Activated CD4-positive, alpha-beta T cell treated with anti-CD3 and anti-CD28 coated beads, Interleukin-2, amount 10 ng/mL, durations not matched to agents 24 days and 14 days (primary cell): ENCODE measurements around the gene KITLG. TPM values are rescaled to one million over a fixed set of nuclear protein-coding genes. Genes with fewer than 3 reads are reported as not detected.
"Not testable (repeated sequence)": the region's sequence is repeated elsewhere in the genome, so short reads cannot be mapped to it uniquely, and the experiment has no call there.

Experiments used
- DNase-seq: peaks from one replicate; pipeline ENCODE4 v3.0.0; 2022
- H3K27ac Mint-ChIP-seq: one replicate; pipeline ENCODE4 v1.8.0; 2022; ENCODE audit warnings: mild to moderate bottlenecking, mixed read lengths
- H3K27me3 Mint-ChIP-seq: one replicate; pipeline ENCODE4 v1.8.0; 2022; ENCODE audit warnings: mixed read lengths
- H3K36me3 Mint-ChIP-seq: one replicate; pipeline ENCODE4 v1.8.0; 2022; ENCODE audit warnings: low read depth, mild to moderate bottlenecking, mixed read lengths
- H3K4me1 Mint-ChIP-seq: one replicate; pipeline ENCODE4 v1.8.0; 2021; ENCODE audit warnings: mixed read lengths
- H3K4me3 Mint-ChIP-seq: one replicate; pipeline ENCODE4 v1.8.0; 2022; ENCODE audit warnings: mild to moderate bottlenecking, moderate library complexity, mixed read lengths
- H3K9me3 Mint-ChIP-seq: one replicate; pipeline ENCODE4 v1.8.0; 2021; ENCODE audit warnings: mixed read lengths
- intact Hi-C: fragments of 100-400 bp; cut with micrococcal nuclease; formaldehyde crosslinking; loops from one replicate; pipeline ENCODE4 v1.15.1; 2023
- total RNA-seq: library from RNA; stranded (reverse); gene quantifications from 2 replicates; pipeline ENCODE4 v1.2.3, GENCODE V29; 2022

The KITLG gene
- total RNA-seq, 1 donor from 2014 or later = 0.30 TPM

GRCh38 chr12:88509347-88509746, 70.9 kb downstream of the KITLG start:
- H3K4me1 Mint-ChIP-seq = no peaks in the 10 kb centered on the region
- H3K27me3 Mint-ChIP-seq = no peaks in the 10 kb centered on the region
- intact Hi-C loops = no loop called here
- DNase-seq = no peak
- H3K27ac Mint-ChIP-seq = no peak overlapping the region
- no peaks in the 10 kb centered on the region for H3K9me3 Mint-ChIP-seq
- H3K36me3 Mint-ChIP-seq = no peaks in the 10 kb centered on the region
- no peak overlapping the region for H3K4me3 Mint-ChIP-seq

GRCh38 chr12:88507851-88508250, 72.4 kb downstream of the KITLG start:
- H3K36me3 Mint-ChIP-seq, H3K27me3 Mint-ChIP-seq, H3K4me3 Mint-ChIP-seq, H3K4me1 Mint-ChIP-seq, H3K27ac Mint-ChIP-seq, DNase-seq, intact Hi-C loops, H3K9me3 Mint-ChIP-seq: not testable (repeated sequence)

GRCh38 chr12:88507270-88507669, 73.0 kb downstream of the KITLG start:
- Mint-ChIP-seq H3K27me3 (no peaks in the 10 kb centered on the region), H3K36me3 (no peaks in the 10 kb centered on the region), H3K27ac (no peak overlapping the region), H3K4me1 (no peaks in the 10 kb centered on the region), H3K4me3 (no peak overlapping the region), H3K9me3 (no peaks in the 10 kb centered on the region)
- DNase-seq = no peak
- intact Hi-C loops = no loop called here

- H3K4me1 Mint-ChIP-seq = no peaks in the 10 kb centered on the region
- no peaks in the 10 kb centered on the region for H3K36me3 Mint-ChIP-seq
- intact Hi-C loops = no loop called here
- H3K27me3 Mint-ChIP-seq = no peaks in the 10 kb centered on the region
- DNase-seq = no peak
- no peaks in the 10 kb centered on the region for H3K9me3 Mint-ChIP-seq
- no peak overlapping the region for H3K27ac Mint-ChIP-seq
- H3K4me3 Mint-ChIP-seq = no peak overlapping the region
Measured at GRCh38 chr12:88505696-88506095, 74.6 kb downstream of the KITLG start.

GRCh38 chr12:88503281-88503703, 77.0 kb downstream of the KITLG start:
- H3K4me3 Mint-ChIP-seq = no peak overlapping the region
- intact Hi-C loops = no loop called here
- H3K36me3 Mint-ChIP-seq = no peaks in the 10 kb centered on the region
- H3K4me1 Mint-ChIP-seq = no peaks in the 10 kb centered on the region
- no peak overlapping the region for H3K27ac Mint-ChIP-seq
- H3K9me3 Mint-ChIP-seq = no peaks in the 10 kb centered on the region
- DNase-seq = no peak
- no peaks in the 10 kb centered on the region for H3K27me3 Mint-ChIP-seq

- Mint-ChIP-seq H3K27me3 (no peaks in the 10 kb centered on the region), H3K9me3 (no peaks in the 10 kb centered on the region), H3K4me1 (no peaks in the 10 kb centered on the region), H3K27ac (no peak overlapping the region), H3K4me3 (no peak overlapping the region), H3K36me3 (no peaks in the 10 kb centered on the region)
- intact Hi-C loops = no loop called here
- no peak for DNase-seq
Measured at GRCh38 chr12:88501972-88502938, 78.0 kb downstream of the KITLG start.

GRCh38 chr12:88496891-88497371, 83.3 kb downstream of the KITLG start:
- intact Hi-C loops = no loop called here
- no peak for DNase-seq
- Mint-ChIP-seq H3K27ac (no peak overlapping the region), H3K9me3 (no peaks in the 10 kb centered on the region), H3K4me3 (no peak overlapping the region), H3K27me3 (no peaks in the 10 kb centered on the region), H3K36me3 (no peaks in the 10 kb centered on the region), H3K4me1 (no peaks in the 10 kb centered on the region)

GRCh38 chr12:88496429-88496828, 83.8 kb downstream of the KITLG start:
- Mint-ChIP-seq H3K27me3 (no peaks in the 10 kb centered on the region), H3K9me3 (no peaks in the 10 kb centered on the region), H3K27ac (no peak overlapping the region), H3K36me3 (no peaks in the 10 kb centered on the region), H3K4me3 (no peak overlapping the region), H3K4me1 (no peaks in the 10 kb centered on the region)
- no peak for DNase-seq
- intact Hi-C loops = no loop called here

GRCh38 chr12:88495031-88495430, 85.2 kb downstream of the KITLG start:
- Mint-ChIP-seq H3K27ac (no peak overlapping the region), H3K4me3 (no peak overlapping the region), H3K27me3 (no peaks in the 10 kb centered on the region), H3K36me3 (no peaks in the 10 kb centered on the region), H3K9me3 (no peaks in the 10 kb centered on the region), H3K4me1 (no peaks in the 10 kb centered on the region)
- DNase-seq = no peak
- intact Hi-C loops = no loop called here

GRCh38 chr12:88494520-88494919, 85.8 kb downstream of the KITLG start:
- intact Hi-C loops = no loop called here
- Mint-ChIP-seq H3K4me3 (no peak overlapping the region), H3K27ac (no peak overlapping the region), H3K9me3 (no peaks in the 10 kb centered on the region), H3K36me3 (no peaks in the 10 kb centered on the region), H3K27me3 (no peaks in the 10 kb centered on the region), H3K4me1 (no peaks in the 10 kb centered on the region)
- no peak for DNase-seq

- Mint-ChIP-seq H3K4me3 (no peak overlapping the region), H3K36me3 (no peaks in the 10 kb centered on the region), H3K4me1 (no peaks in the 10 kb centered on the region), H3K27me3 (no peaks in the 10 kb centered on the region), H3K9me3 (no peaks in the 10 kb centered on the region), H3K27ac (no peak overlapping the region)
- DNase-seq = no peak
- intact Hi-C loops = no loop called here
Measured at GRCh38 chr12:88493636-88494035, 86.6 kb downstream of the KITLG start.

GRCh38 chr12:88490425-88490824, 89.8 kb downstream of the KITLG start:
- Mint-ChIP-seq H3K27ac (no peak overlapping the region), H3K9me3 (no peaks in the 10 kb centered on the region), H3K4me3 (no peak overlapping the region), H3K27me3 (no peaks in the 10 kb centered on the region), H3K36me3 (no peaks in the 10 kb centered on the region), H3K4me1 (no peaks in the 10 kb centered on the region)
- intact Hi-C loops = no loop called here
- no peak for DNase-seq

GRCh38 chr12:88472775-88473174, 107.5 kb downstream of the KITLG start:
- no peak for DNase-seq
- Mint-ChIP-seq H3K9me3 (peaks cover 10% of the 10 kb centered on the region), H3K4me1 (no peaks in the 10 kb centered on the region), H3K4me3 (no peak overlapping the region), H3K27me3 (no peaks in the 10 kb centered on the region), H3K36me3 (no peaks in the 10 kb centered on the region), H3K27ac (no peak overlapping the region)
- intact Hi-C loops = no loop called here

- peaks cover 10% of the 10 kb centered on the region for H3K9me3 Mint-ChIP-seq
- no peaks in the 10 kb centered on the region for H3K4me1 Mint-ChIP-seq
- no peak for DNase-seq
- no peaks in the 10 kb centered on the region for H3K36me3 Mint-ChIP-seq
- H3K27me3 Mint-ChIP-seq = no peaks in the 10 kb centered on the region
- no peak overlapping the region for H3K4me3 Mint-ChIP-seq
- H3K27ac Mint-ChIP-seq = no peak overlapping the region
- intact Hi-C loops = no loop called here
Measured at GRCh38 chr12:88472248-88472647, 108.0 kb downstream of the KITLG start.
